ENCODE data around the gene FRAS1.

FRAS1 gene

DNA sequence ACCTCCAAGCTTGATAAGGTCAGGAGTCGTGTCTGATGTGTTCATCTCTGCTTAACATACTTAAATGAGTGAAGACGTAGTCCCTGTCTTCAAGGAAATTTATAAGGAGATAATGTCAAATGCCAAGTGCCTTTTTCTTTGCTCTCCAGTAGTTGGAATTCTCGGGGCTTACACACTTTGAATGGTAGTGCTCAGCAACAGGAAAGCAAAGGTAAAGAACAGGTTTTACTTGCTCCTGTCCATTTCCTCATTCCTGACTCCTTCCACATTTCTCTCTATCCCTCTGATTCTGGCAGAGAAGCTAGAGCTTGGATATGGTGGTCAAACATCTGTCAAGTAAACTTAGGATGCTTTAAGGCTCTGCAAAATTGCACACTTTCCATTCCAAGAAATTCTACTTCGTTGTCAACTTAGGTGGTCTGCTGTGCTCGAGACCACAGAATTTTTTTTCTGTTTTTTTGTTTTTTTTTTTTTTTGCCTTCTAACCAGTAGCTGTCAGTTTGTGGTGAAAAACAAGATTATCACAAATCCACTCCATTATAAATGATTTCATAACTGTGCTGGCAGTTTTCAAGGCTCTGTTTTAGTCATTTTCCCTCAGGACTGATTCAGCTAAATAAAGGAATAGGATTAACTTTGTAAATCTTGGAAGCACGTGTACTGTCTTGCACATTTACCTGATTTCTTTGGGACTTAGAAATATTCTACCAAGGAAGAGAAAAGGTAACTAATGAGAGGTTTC is 313.7 kb downstream of the FRAS1 start:
- no peak for TF ChIP-seq GATA3 (IDR thresholded peaks at IDR 0.05; ENCODE audit: low read depth, low read length)
- no peak for TF ChIP-seq GATA2 (IDR thresholded peaks at IDR 0.05; ENCODE audit: low read depth, low read length)

DNA sequence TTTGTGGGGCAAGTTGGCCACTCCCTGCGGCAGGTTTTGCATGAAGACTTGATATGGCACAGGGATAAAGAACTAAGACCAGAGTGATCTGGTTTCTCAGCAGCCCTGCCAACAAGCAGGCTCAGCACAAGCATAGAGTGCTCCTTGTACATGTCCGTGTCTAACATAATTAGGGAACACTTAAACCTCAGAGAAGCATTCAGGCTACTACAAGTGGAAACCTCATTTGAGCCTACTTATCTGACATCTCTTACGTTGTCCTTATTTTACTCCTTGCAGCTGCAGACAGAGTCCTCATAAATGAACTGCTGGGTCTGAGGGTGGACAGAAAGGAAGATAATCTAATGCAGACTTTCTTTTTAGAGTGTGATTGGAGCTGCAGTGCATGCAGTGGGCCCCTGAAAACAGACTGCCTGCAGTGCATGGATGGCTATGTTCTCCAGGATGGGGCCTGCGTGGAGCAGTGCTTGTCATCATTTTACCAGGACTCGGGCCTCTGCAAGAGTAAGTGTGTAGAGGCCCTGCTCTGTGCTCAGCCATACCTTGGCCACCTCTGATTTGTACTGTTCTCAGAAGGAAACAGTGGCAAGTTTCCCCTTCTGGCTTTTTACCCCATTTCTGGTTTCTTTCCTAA is 315.3 kb downstream of the FRAS1 start:
- TF ChIP-seq GATA3 (IDR thresholded peaks at IDR 0.05; ENCODE audit: low read depth, low read length) (no peak), GATA2 (IDR thresholded peaks at IDR 0.05; ENCODE audit: low read depth, low read length) (no peak)

- no peak for TF ChIP-seq GATA3 (IDR thresholded peaks at IDR 0.05; ENCODE audit: low read depth, low read length)
- TF ChIP-seq GATA2 (IDR thresholded peaks at IDR 0.05; ENCODE audit: low read depth, low read length) = no peak
Measured at GRCh38 chr4:78377555-78377954, 320.4 kb downstream of the FRAS1 start.

DNA sequence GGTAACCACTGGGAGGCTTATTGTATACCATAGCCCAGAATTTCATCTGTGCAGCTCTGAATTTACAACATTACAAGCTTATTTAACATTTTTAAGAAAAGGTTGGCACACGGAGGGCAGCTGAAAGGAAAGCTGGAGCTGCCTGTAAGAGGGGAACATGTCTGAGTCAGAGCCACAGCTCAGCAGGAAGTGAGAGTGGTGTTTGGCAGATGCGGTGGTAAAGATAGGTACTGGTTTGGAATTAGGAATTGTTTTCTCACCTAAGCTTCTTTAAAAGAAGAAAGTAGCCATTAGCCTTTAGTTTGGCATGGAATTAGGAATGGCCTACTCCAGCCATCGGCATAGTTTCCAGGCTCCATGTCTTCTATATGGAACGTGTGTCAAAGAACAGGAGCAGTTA is 321.9 kb downstream of the FRAS1 start:
- TF ChIP-seq GATA3 (IDR thresholded peaks at IDR 0.05; ENCODE audit: low read depth, low read length) (no peak), GATA2 (IDR thresholded peaks at IDR 0.05; ENCODE audit: low read depth, low read length) (no peak)

DNA sequence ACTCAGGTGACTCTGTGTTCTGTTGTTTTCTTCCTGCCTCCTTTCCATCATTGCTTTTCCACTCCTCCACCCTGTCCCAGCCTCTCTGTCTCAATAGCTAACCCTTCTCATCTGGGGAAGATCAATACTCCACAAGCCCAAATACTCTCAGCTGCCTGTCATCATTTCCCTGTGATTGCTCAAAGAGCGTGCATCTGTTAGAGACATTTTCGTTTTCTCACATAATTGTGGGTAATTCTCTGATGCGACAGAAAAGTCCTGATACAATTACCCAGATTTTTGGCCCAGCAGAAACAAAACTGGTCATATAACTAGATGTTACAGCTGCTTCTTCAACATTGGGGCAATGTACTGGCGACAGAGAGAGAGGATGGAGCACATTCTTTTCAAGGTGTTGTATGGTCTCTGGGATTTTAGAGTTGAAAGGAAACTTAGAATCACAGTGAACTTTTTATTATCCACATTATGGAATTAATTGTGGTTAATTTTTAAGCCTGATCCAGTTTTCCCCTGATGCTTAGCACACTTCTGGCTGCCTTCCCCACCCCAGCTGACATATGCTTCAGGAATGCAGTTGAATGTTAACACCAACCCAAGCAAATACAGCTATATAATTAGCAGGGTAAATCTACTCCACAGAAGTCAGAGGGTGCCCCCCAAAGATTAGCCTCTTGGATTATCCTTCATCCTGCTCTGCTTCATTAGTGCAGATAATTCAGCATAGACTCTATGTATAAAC is 323.0 kb downstream of the FRAS1 start:
- TF ChIP-seq GATA3 (IDR thresholded peaks at IDR 0.05; ENCODE audit: low read depth, low read length) (no peak), GATA2 (IDR thresholded peaks at IDR 0.05; ENCODE audit: low read depth, low read length) (no peak)

DNA sequence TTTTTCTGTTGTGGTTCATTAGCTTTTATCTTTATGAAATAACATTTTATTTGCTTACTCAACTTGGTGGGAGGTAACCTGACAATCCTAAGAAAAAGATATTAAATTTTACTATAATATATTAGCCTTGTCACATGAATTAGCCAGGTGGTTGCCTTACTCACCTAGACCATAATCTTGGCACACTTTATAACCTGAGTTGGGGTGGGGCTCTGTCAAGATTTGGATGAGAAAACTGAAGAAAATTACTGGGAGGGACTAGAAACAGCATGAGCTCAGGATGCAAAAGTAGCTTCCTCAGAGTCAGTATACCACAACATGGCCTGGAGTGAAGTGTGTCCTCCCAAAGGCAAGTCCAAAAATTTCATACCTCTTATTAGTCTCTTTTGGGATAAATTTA is 329.6 kb downstream of the FRAS1 start:
- TF ChIP-seq GATA2 (IDR thresholded peaks at IDR 0.05; ENCODE audit: low read depth, low read length) (no peak), GATA3 (IDR thresholded peaks at IDR 0.05; ENCODE audit: low read depth, low read length) (no peak)

DNA sequence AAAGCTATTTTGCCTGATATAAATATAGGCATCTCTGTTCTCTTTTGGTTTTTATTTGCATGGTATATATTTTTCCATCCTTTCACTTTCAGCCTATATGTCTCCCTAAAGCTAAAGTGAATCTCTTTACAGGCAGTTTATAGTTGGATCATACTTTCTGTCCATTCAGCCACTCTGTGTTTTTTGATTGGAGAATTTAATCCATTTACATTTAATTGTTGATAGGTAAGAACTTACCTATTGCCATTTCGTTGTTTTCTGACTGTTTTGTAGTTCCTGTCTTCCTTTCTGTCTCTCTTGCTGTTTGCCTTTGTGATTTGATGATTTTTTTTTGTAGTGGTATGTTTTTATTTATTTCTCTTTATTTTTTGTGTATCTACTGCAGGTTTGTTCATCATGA is 338.5 kb downstream of the FRAS1 start:
- TF ChIP-seq GATA3 (IDR thresholded peaks at IDR 0.05; ENCODE audit: low read depth, low read length) = no peak
- no peak for TF ChIP-seq GATA2 (IDR thresholded peaks at IDR 0.05; ENCODE audit: low read depth, low read length)

- no peak for TF ChIP-seq GATA2 (IDR thresholded peaks at IDR 0.05; ENCODE audit: low read depth, low read length)
- TF ChIP-seq GATA3 (IDR thresholded peaks at IDR 0.05; ENCODE audit: low read depth, low read length) = no peak
Measured at GRCh38 chr4:78396613-78397291, 339.6 kb downstream of the FRAS1 start.

DNA sequence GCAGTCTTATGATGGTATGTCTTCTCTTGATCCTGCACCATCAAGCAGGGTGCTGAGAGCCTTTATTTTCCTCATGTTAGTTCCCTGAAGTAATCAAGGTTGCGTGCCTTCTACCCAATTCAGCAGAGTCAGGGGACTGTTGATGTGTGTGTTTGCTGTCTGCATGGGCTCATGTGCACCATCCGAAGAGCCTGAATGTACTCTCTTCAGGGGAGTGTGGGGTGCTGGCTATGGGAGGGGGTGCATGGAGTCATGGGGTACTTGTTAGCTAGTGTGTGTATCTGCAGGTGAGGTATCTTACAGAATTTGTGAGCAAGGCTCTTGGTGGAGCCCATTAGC is 340.1 kb downstream of the FRAS1 start:
- TF ChIP-seq GATA3 (IDR thresholded peaks at IDR 0.05; ENCODE audit: low read depth, low read length) (no peak), GATA2 (IDR thresholded peaks at IDR 0.05; ENCODE audit: low read depth, low read length) (no peak)

- no peak for TF ChIP-seq GATA3 (IDR thresholded peaks at IDR 0.05; ENCODE audit: low read depth, low read length)
- no peak for TF ChIP-seq GATA2 (IDR thresholded peaks at IDR 0.05; ENCODE audit: low read depth, low read length)
Measured at GRCh38 chr4:78409612-78410202, 352.6 kb downstream of the FRAS1 start.

- TF ChIP-seq GATA2 (IDR thresholded peaks at IDR 0.05; ENCODE audit: low read depth, low read length) = no peak
- no peak for TF ChIP-seq GATA3 (IDR thresholded peaks at IDR 0.05; ENCODE audit: low read depth, low read length)
Measured at GRCh38 chr4:78410225-78410624, 353.1 kb downstream of the FRAS1 start.

GRCh38 chr4:78410676-78411075 is 353.6 kb downstream of the FRAS1 start:
- TF ChIP-seq GATA3 (IDR thresholded peaks at IDR 0.05; ENCODE audit: low read depth, low read length) (no peak), GATA2 (IDR thresholded peaks at IDR 0.05; ENCODE audit: low read depth, low read length) (no peak)

- TF ChIP-seq GATA3 (IDR thresholded peaks at IDR 0.05; ENCODE audit: low read depth, low read length) = no peak
- no peak for TF ChIP-seq GATA2 (IDR thresholded peaks at IDR 0.05; ENCODE audit: low read depth, low read length)
Measured at GRCh38 chr4:78414116-78414515, 357.0 kb downstream of the FRAS1 start.

DNA sequence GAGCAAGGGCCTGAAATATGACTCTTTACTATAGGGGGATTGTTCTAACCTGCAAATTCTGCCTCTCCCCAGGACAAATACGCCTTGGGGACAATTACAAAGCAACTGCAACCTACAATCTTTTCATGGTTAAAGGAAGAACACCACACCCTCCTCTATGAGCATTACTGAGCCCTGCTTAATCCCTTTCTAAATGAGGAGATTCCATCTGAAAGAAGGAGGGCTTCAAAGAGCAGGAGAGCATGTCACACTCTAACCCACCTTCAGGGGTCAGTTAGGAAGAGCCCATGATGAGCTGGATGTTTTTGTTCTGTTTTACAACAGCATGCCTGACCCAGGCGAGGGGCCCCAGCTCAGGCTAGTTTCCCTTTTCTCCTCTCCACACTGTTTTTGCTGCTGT is 360.5 kb downstream of the FRAS1 start:
- TF ChIP-seq GATA3 (IDR thresholded peaks at IDR 0.05; ENCODE audit: low read depth, low read length) (no peak), GATA2 (IDR thresholded peaks at IDR 0.05; ENCODE audit: low read depth, low read length) (no peak)
